Smooth muscle cell (in vitro differentiated cells): ENCODE measurements around the gene GGTA1. TPM values are rescaled to one million over a fixed set of nuclear protein-coding genes. Genes with fewer than 3 reads are reported as not detected.

ENCODE experiments used
- DNase-seq: peaks from one replicate; lab custom pipeline; 2025; ENCODE audit not compliant: unreplicated experiment; lab: John Stamatoyannopoulos, UW
- H2AFZ ChIP-seq: fragments of 200-600 bp; sonication (generic); 2 replicates; pipeline ENCODE4 v1.6.0; 2016; ENCODE audit warnings: antibody characterized with exemption, low read depth, mild to moderate bottlenecking
- H3F3A ChIP-seq: fragments of 200-600 bp; sonication (generic); 2 replicates; pipeline ENCODE4 v1.6.0; 2017; ENCODE audit warnings: antibody characterized with exemption, low read depth
- H3K27ac ChIP-seq: fragments of 200-600 bp; sonication (generic); 2 replicates; pipeline ENCODE4 v1.5.1; 2016; ENCODE audit warnings: low read depth, mild to moderate bottlenecking
- H3K27me3 ChIP-seq: fragments of 200-600 bp; sonication (generic); 2 replicates; pipeline ENCODE4 v1.6.1; 2016; ENCODE audit warnings: low read depth, mild to moderate bottlenecking
- H3K36me3 ChIP-seq: fragments of 200-600 bp; sonication (generic); 2 replicates; pipeline ENCODE4 v1.5.1; 2016; ENCODE audit warnings: low read depth
- H3K4me1 ChIP-seq: fragments of 200-600 bp; sonication (generic); 2 replicates; pipeline ENCODE4 v1.5.1; 2016; ENCODE audit warnings: low read depth
- H3K4me2 ChIP-seq: fragments of 200-600 bp; sonication (generic); 2 replicates; pipeline ENCODE4 v1.6.0; 2016; ENCODE audit warnings: mild to moderate bottlenecking
- H3K4me3 ChIP-seq: fragments of 200-600 bp; sonication (generic); 2 replicates; pipeline ENCODE4 v1.5.1; 2016; ENCODE audit warnings: mild to moderate bottlenecking
- H3K79me2 ChIP-seq: fragments of 200-600 bp; sonication (generic); 2 replicates; pipeline ENCODE4 v1.6.0; 2016; ENCODE audit warnings: low read depth, mild to moderate bottlenecking
- H3K9ac ChIP-seq: fragments of 200-600 bp; sonication (generic); 2 replicates; pipeline ENCODE4 v1.6.0; 2016; ENCODE audit warnings: low read depth
- H3K9me3 ChIP-seq: fragments of 200-600 bp; sonication (generic); replicated peaks from 2 replicates; pipeline ENCODE4 v1.5.1; 2016; ENCODE audit warnings: low read depth
- H4K20me1 ChIP-seq: fragments of 200-600 bp; sonication (generic); 2 replicates; pipeline ENCODE4 v1.6.0; 2016; ENCODE audit warnings: low read depth
- CTCF ChIP-seq: fragments of 200-600 bp; sonication (generic); IDR thresholded peaks from 2 replicates; pipeline ENCODE4 v1.5.1; 2017; ENCODE audit warnings: borderline replicate concordance, mild to moderate bottlenecking, antibody characterized with exemption; ENCODE audit not compliant: insufficient read depth, poor library complexity, severe bottlenecking
- WGBS: methylation state at CpG from one replicate; pipeline ENCODE4 v1.1.7; 2016; ENCODE audit warnings: low lambda C conversion rate; 5-methylcytosine and 5-hydroxymethylcytosine counted together
- polyA plus RNA-seq: library from polyadenylated mRNA; unstranded; fragments of >200 nt; fragmentation: Nextera tagmentation; extraction: Ambion mirVana; gene quantifications from 2 replicates; pipeline ENCODE4 v1.2.1, GENCODE V29; 2016
- total RNA-seq: library from RNA; depleted of rRNA; stranded (reverse); fragments of >200 nt; gene quantifications from 2 replicates; pipeline ENCODE4 v1.2.3, GENCODE V29; 2014

Gene GGTA1
- total and polyA plus RNA-seq, 2 experiments from 2014 or later: 0.22 to 0.38 TPM

GRCh38 chr9:121452085-121452484 is 47.6 kb downstream of the GGTA1 start:
- no peaks in the 10 kb centered on the region for H3K36me3 ChIP-seq
- no peak overlapping the region for H3K4me3 ChIP-seq
- H3K79me2 ChIP-seq: no peaks in the 10 kb centered on the region
- H3K9me3 ChIP-seq: no peaks in the 10 kb centered on the region
- DNase-seq: no peak
- H3K27ac ChIP-seq: no peak overlapping the region
- no peak overlapping the region for H3K4me2 ChIP-seq
- TF ChIP-seq CTCF: no peak
- 79% methylated on average over 6 of the region's 6 CpGs for WGBS
- H3K9ac ChIP-seq: no peak overlapping the region
- H3K4me1 ChIP-seq: peaks cover 9% of the 10 kb centered on the region
- H3F3A ChIP-seq: no peaks in the 10 kb centered on the region
- no peak overlapping the region for H2AFZ ChIP-seq
- peaks cover 6% of the 10 kb centered on the region for H3K27me3 ChIP-seq
- H4K20me1 ChIP-seq: no peaks in the 10 kb centered on the region

- peaks cover 6% of the 10 kb centered on the region for H3K27me3 ChIP-seq
- no peaks in the 10 kb centered on the region for H3K9me3 ChIP-seq
- H3K4me3 ChIP-seq: no peak overlapping the region
- no peak overlapping the region for H3K27ac ChIP-seq
- H3K4me2 ChIP-seq: no peak overlapping the region
- H3K9ac ChIP-seq: no peak overlapping the region
- H2AFZ ChIP-seq: no peak overlapping the region
- no peaks in the 10 kb centered on the region for H3K79me2 ChIP-seq
- no peaks in the 10 kb centered on the region for H3K36me3 ChIP-seq
- 57% methylated on average over 2 of the region's 2 CpGs for WGBS
- no peaks in the 10 kb centered on the region for H3F3A ChIP-seq
- H4K20me1 ChIP-seq: no peaks in the 10 kb centered on the region
- no peak for TF ChIP-seq CTCF
- DNase-seq: no peak
- H3K4me1 ChIP-seq: peaks cover 9% of the 10 kb centered on the region
Observed at GRCh38 chr9:121451586-121451985, 48.1 kb downstream of the GGTA1 start.

- no peaks in the 10 kb centered on the region for H3K36me3 ChIP-seq
- DNase-seq: no peak
- WGBS: 61% methylated on average over 3 of the region's 3 CpGs
- no peak overlapping the region for H3K4me3 ChIP-seq
- H3K9ac ChIP-seq: no peak overlapping the region
- TF ChIP-seq CTCF: no peak
- H2AFZ ChIP-seq: no peak overlapping the region
- H4K20me1 ChIP-seq: no peaks in the 10 kb centered on the region
- H3K27me3 ChIP-seq: peaks cover 5% of the 10 kb centered on the region
- H3F3A ChIP-seq: no peaks in the 10 kb centered on the region
- H3K27ac ChIP-seq: no peak overlapping the region
- no peaks in the 10 kb centered on the region for H3K9me3 ChIP-seq
- peaks cover 9% of the 10 kb centered on the region for H3K4me1 ChIP-seq
- H3K4me2 ChIP-seq: no peak overlapping the region
- H3K79me2 ChIP-seq: no peaks in the 10 kb centered on the region
Observed at GRCh38 chr9:121450241-121450640, 49.4 kb downstream of the GGTA1 start.

- no peak overlapping the region for H3K4me2 ChIP-seq
- no peaks in the 10 kb centered on the region for H3F3A ChIP-seq
- no peak overlapping the region for H2AFZ ChIP-seq
- no peak overlapping the region for H3K9ac ChIP-seq
- H4K20me1 ChIP-seq: no peaks in the 10 kb centered on the region
- H3K9me3 ChIP-seq: no peaks in the 10 kb centered on the region
- no peaks in the 10 kb centered on the region for H3K79me2 ChIP-seq
- H3K27ac ChIP-seq: no peak overlapping the region
- H3K27me3 ChIP-seq: peaks cover 9% of the 10 kb centered on the region
- no peak for TF ChIP-seq CTCF
- DNase-seq: no peak
- WGBS: 48% methylated on average over 2 of the region's 2 CpGs
- H3K4me3 ChIP-seq: no peak overlapping the region
- peaks cover 9% of the 10 kb centered on the region for H3K4me1 ChIP-seq
- H3K36me3 ChIP-seq: no peaks in the 10 kb centered on the region
Observed at GRCh38 chr9:121449786-121450185, 49.9 kb downstream of the GGTA1 start.
